IMR-90 (cell line): ENCODE data around the gene RNF227. TPM values are rescaled to one million over a fixed set of nuclear protein-coding genes. Genes with fewer than 3 reads are reported as not detected.
"Not testable (repeated sequence)": the region's sequence is repeated elsewhere in the genome, so short reads cannot be mapped to it uniquely, and the experiment has no call there.

Experiments used
- ATAC-seq: fragments of 200-7000 bp; cut with Tn5 transposase; 2 replicates; pipeline ENCODE4 v1.9.1; 2020; ENCODE audit warnings: low read depth, mild to moderate bottlenecking, moderate library complexity
- BruUV-seq: library from RNA; stranded (reverse); fragments of 400-500 nt; replicated peaks from 2 replicates; lab custom pipeline; 2021; lab: Mats Ljungman, UMichigan
- CTCF ChIA-PET: fragments of 300-600 bp; formaldehyde crosslinking; extraction: SDS; loops from one replicate; lab custom pipeline; 2021; ENCODE audit warnings: antibody characterized with exemption; lab: Yijun Ruan, JAX
- POLR2A ChIA-PET: fragments of 300-600 bp; sonication (Branson Sonifier 250); formaldehyde crosslinking; loops from one replicate; lab custom pipeline; 2022; ENCODE audit warnings: antibody characterized with exemption; ENCODE audit not compliant: unreplicated experiment; lab: Charles Lee
- DNase-seq: peaks from one replicate; pipeline ENCODE4 v3.0.0; 2013
- H2AFZ ChIP-seq: replicated peaks from 2 replicates; pipeline ENCODE3; 2013; ENCODE audit warnings: low read length, mild to moderate bottlenecking; ENCODE audit not compliant: poor library complexity
- H2AK5ac ChIP-seq: 2 replicates; pipeline ENCODE4 v1.6.1; 2013; ENCODE audit warnings: low read depth, low read length, inconsistent platforms
- H2AK9ac ChIP-seq: replicated peaks from 2 replicates; pipeline ENCODE3; 2013; ENCODE audit warnings: mild to moderate bottlenecking, low read depth, low read length, moderate library complexity; ENCODE audit not compliant: poor library complexity
- H2BK120ac ChIP-seq: 2 replicates; pipeline ENCODE4 v1.6.1; 2013; ENCODE audit warnings: low read depth, low read length, inconsistent platforms
- H2BK15ac ChIP-seq: 3 replicates; pipeline ENCODE4 v1.6.1; 2013; ENCODE audit warnings: low read depth, low read length, inconsistent platforms
- H2BK20ac ChIP-seq: 2 replicates; pipeline ENCODE4 v1.6.1; 2013; ENCODE audit warnings: low read depth, mild to moderate bottlenecking, inconsistent platforms, low read length, moderate library complexity
- H2BK5ac ChIP-seq: 2 replicates; pipeline ENCODE4 v1.6.1; 2013; ENCODE audit warnings: mild to moderate bottlenecking, low read depth, low read length, inconsistent platforms; ENCODE audit not compliant: poor library complexity, severe bottlenecking
- H3K14ac ChIP-seq: replicated peaks from 2 replicates; pipeline ENCODE4 v1.6.1; 2013; ENCODE audit warnings: low read depth, low read length, inconsistent platforms
- H3K18ac ChIP-seq: 2 replicates; pipeline ENCODE4 v1.6.1; 2013; ENCODE audit warnings: low read depth, low read length, control low read depth
- H3K23ac ChIP-seq: 2 replicates; pipeline ENCODE4 v1.6.1; 2013; ENCODE audit warnings: low read depth, low read length, inconsistent platforms
- H3K27ac ChIP-seq: 2 replicates; pipeline ENCODE4 v1.5.1; 2013; ENCODE audit warnings: mild to moderate bottlenecking, control low read depth, low read length; ENCODE audit not compliant: insufficient read depth
- H3K27me3 ChIP-seq: 2 replicates; pipeline ENCODE4 v1.6.1; 2013; ENCODE audit warnings: low read length; ENCODE audit not compliant: control insufficient read depth, insufficient read depth
- H3K36me3 ChIP-seq: 2 replicates; pipeline ENCODE4 v1.6.1; 2013; ENCODE audit warnings: low read length, mixed read lengths; ENCODE audit not compliant: control insufficient read depth, insufficient read depth
- H3K4ac ChIP-seq: 2 replicates; pipeline ENCODE4 v1.6.1; 2013; ENCODE audit warnings: low read depth, low read length, inconsistent platforms
- H3K4me1 ChIP-seq: 2 replicates; pipeline ENCODE4 v1.6.1; 2013; ENCODE audit warnings: low read length, mixed read lengths; ENCODE audit not compliant: control insufficient read depth, insufficient read depth
- H3K4me2 ChIP-seq: 2 replicates; pipeline ENCODE4 v1.6.1; 2013; ENCODE audit warnings: low read depth, mild to moderate bottlenecking, control low read depth, low read length, moderate library complexity
- H3K4me3 ChIP-seq: 2 replicates; pipeline ENCODE4 v1.5.1; 2013; ENCODE audit warnings: low read depth, mild to moderate bottlenecking, control low read depth, low read length, moderate library complexity; ENCODE audit not compliant: insufficient read depth
- H3K56ac ChIP-seq: 2 replicates; pipeline ENCODE4 v1.6.1; 2013; ENCODE audit warnings: low read length, inconsistent platforms; ENCODE audit not compliant: insufficient read depth; ENCODE audit errors: extremely low read depth
- H3K79me1 ChIP-seq, 2 experiments: 2 replicates each; pipeline ENCODE4 v1.6.1; 2013; ENCODE audit warnings: low read length in 2 of 2, inconsistent platforms in 1 of 2, low read depth in 1 of 2
- H3K9ac ChIP-seq: 2 replicates; pipeline ENCODE4 v1.6.1; 2013; ENCODE audit warnings: low read depth, low read length, control low read depth
- H3K9me1 ChIP-seq: 2 replicates; pipeline ENCODE4 v1.6.1; 2013; ENCODE audit warnings: low read length, inconsistent platforms; ENCODE audit not compliant: insufficient read depth
- H3K9me3 ChIP-seq: 2 replicates; pipeline ENCODE4 v1.6.1; 2013; ENCODE audit warnings: low read length; ENCODE audit not compliant: control insufficient read depth, insufficient read depth
- H4K20me1 ChIP-seq: 2 replicates; pipeline ENCODE4 v1.6.1; 2013; ENCODE audit warnings: low read length, inconsistent platforms; ENCODE audit not compliant: insufficient read depth
- H4K5ac ChIP-seq: 2 replicates; pipeline ENCODE4 v1.6.1; 2013; ENCODE audit warnings: mild to moderate bottlenecking, low read depth, low read length, control low read depth
- H4K8ac ChIP-seq, 2 experiments: 2 replicates each; pipeline ENCODE4 v1.6.1; 2013; ENCODE audit warnings: low read depth in 2 of 2, low read length in 2 of 2, control low read depth in 1 of 2, inconsistent platforms in 1 of 2
- H4K91ac ChIP-seq: 2 replicates; pipeline ENCODE4 v1.6.1; 2013; ENCODE audit warnings: low read depth, low read length, inconsistent platforms; ENCODE audit not compliant: insufficient read depth
- WGBS, 2 experiments: methylation state at CpG; one replicate each; pipeline versions ENCODE4 v1.1.5 to v1.1.7; 2013; ENCODE audit warnings: missing lambda C conversion rate in 2 of 2; ENCODE audit not compliant: insufficient read length in 1 of 2; ENCODE audit errors: extremely low coverage in 2 of 2; 5-methylcytosine and 5-hydroxymethylcytosine counted together
- dilution Hi-C: fragments of 300-500 bp; cut with HindIII; formaldehyde crosslinking; loops from one replicate; pipeline ENCODE4 v1.14.3; 2018; ENCODE audit warnings: low sequenced_read_pairs; ENCODE audit not compliant: unreplicated experiment
- in situ Hi-C: fragments of 300-500 bp; cut with MboI; formaldehyde crosslinking; loops from 3 replicates; pipeline ENCODE4 v1.14.3; 2019; ENCODE audit warnings: low sequenced_read_pairs, inconsistent platforms, mixed read lengths
- intact Hi-C: fragments of 100-400 bp; cut with micrococcal nuclease; formaldehyde crosslinking; loops from 2 replicates; pipeline ENCODE4 v1.10.0; 2022
- microRNA-seq, 2 experiments: library from miRNA; stranded (forward) in 1 of 2; unstranded in 1 of 2; fragments of 10-50 nt in 1 of 2; fragments of <30 nt in 1 of 2; gene quantifications in 1 of 2; microRNA quantifications in 1 of 2; one replicate each; pipeline versions ENCODE3 to v1.1.0; 2013 to 2020; ENCODE audit not compliant: insufficient read depth in 1 of 2, insufficient read length in 1 of 2, unreplicated experiment in 1 of 2
- polyA plus RNA-seq, 3 experiments: library from polyadenylated mRNA; depleted of rRNA; stranded (reverse); fragments of >200 nt; gene quantifications; 2 replicates each; pipeline ENCODE4 v1.2.3, GENCODE V29; 2012; ENCODE audit warnings: low replicate concordance in 1 of 3
- small RNA-seq, 5 experiments: library from RNA; depleted of rRNA; stranded (forward); fragments of <200 nt; gene quantifications; one replicate each; pipeline ENCODE3, GENCODE V24; 2012
- total RNA-seq: library from RNA; depleted of rRNA; stranded (reverse); fragments of >200 nt; gene quantifications from 2 replicates; pipeline ENCODE4 v1.2.3, GENCODE V29; 2012; rRNA removed

The RNF227 gene
- total and polyA plus RNA-seq, 2 of the 4 experiments (the other 2 are of a cell fraction), result 1.3 to 3.1 TPM

DNA sequence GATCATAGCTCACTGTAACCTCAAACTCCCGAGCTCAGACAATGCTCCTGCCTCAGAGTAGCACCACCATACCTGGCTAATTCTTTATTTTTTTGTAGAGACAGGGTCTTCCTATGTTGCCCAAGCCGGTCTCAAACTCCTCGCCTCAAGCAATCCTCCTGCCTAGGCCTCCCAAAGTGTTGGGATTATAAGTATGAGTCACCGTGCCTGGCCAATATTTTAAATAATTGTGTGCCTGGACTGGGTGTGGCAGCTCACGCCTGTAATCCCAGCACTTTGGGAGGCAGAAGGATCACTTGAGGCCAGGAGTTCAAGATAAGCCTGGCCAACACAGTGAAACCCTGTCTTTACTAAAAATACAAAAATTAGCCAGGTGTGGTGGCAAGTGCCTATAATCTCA is 51.7 kb downstream of the RNF227 start:
- H3K14ac ChIP-seq, H2BK5ac ChIP-seq, H2BK15ac ChIP-seq, POLR2A ChIA-PET, H3K27ac ChIP-seq, H3K56ac ChIP-seq, H2BK20ac ChIP-seq, BruUV-seq, H4K91ac ChIP-seq, H3K23ac ChIP-seq, H4K5ac ChIP-seq, H3K4me1 ChIP-seq, H4K20me1 ChIP-seq, DNase-seq, H3K9me3 ChIP-seq, H3K4me2 ChIP-seq, H3K9me1 ChIP-seq, H4K8ac ChIP-seq, H2BK120ac ChIP-seq, dilution Hi-C loops, H3K4ac ChIP-seq, H3K9ac ChIP-seq, H3K27me3 ChIP-seq, H2AK5ac ChIP-seq, H3K18ac ChIP-seq, H2AFZ ChIP-seq, ATAC-seq, H2AK9ac ChIP-seq, H3K4me3 ChIP-seq: not testable (repeated sequence)
- WGBS, 2 experiments, result no CpG with 5 or more reads among the region's 5 CpGs
- in situ Hi-C loops, result loop anchor here (5.0 kb wide), 1 partner anchor 33 kb away; no protein-coding TSS in a partner anchor
- CTCF ChIA-PET, result interaction anchor here (0.6 to 1.0 kb wide), 2 partner anchors 21 to 126 kb away, joined by 3 read pairs; no protein-coding TSS in a partner anchor
- Histone ChIP-seq H3K36me3 (peaks cover 14% of the 10 kb centered on the region), H3K79me1 (peaks cover 12 to 35% of the 10 kb centered on the region in 2 experiments; a peak in 3 of 4 replicates)
- intact Hi-C loops, result loop anchor here (1.0 kb wide), 1 partner anchor 124 kb away; no protein-coding TSS in a partner anchor

Small RNA genes within 50 kb of the gene (microRNA-seq; reads per million reads assigned to microRNA genes)
- not detected for gene SCARNA21 (ENCODE audit: insufficient read depth, insufficient read length)

Small RNA genes within 50 kb of the gene (small RNA-seq; reads per million reads assigned to genes)
- 0 to 3.8 (median 1.3) reads per million in 5 experiments for gene SCARNA21

Other genes starting within 250 kb of the RNF227 start
- 26.4 and 31.2 TPM in 2 replicates for gene TP53, start 228.8 kb downstream of the RNF227 start, total RNA-seq
- 41.6 and 48.5 TPM in 2 replicates for gene TP53, start 228.8 kb downstream of the RNF227 start, polyA plus RNA-seq (2012; rRNA removed)
- 5.0 and 6.6 TPM in 2 replicates for gene WRAP53, start 227.8 kb downstream of the RNF227 start, total RNA-seq
- 9.4 and 9.5 TPM in 2 replicates for gene WRAP53, start 227.8 kb downstream of the RNF227 start, polyA plus RNA-seq (2012; rRNA removed)
- gene EFNB3, start 211.1 kb downstream of the RNF227 start, total RNA-seq, result 0.54 and 0.56 TPM in 2 replicates
- gene EFNB3, start 211.1 kb downstream of the RNF227 start, polyA plus RNA-seq (2012; rRNA removed), result 2.0 TPM in 2 replicates
- under 0.01 TPM in 2 replicates for gene DNAH2, start 198.5 kb downstream of the RNF227 start, total RNA-seq
- gene DNAH2, start 198.5 kb downstream of the RNF227 start, polyA plus RNA-seq (2012; rRNA removed), result 0.01 and 0.02 TPM in 2 replicates
- 0.72 and 1.1 TPM in 2 replicates for gene KDM6B, start 82.1 kb downstream of the RNF227 start, total RNA-seq
- 3.5 and 4.5 TPM in 2 replicates for gene KDM6B, start 82.1 kb downstream of the RNF227 start, polyA plus RNA-seq (2012; rRNA removed)
- gene TMEM88, start 61.2 kb downstream of the RNF227 start, total RNA-seq, result not detected in 2 replicates
- 1.9 and 2.1 TPM in 2 replicates for gene TMEM88, start 61.2 kb downstream of the RNF227 start, polyA plus RNA-seq (2012; rRNA removed)
- 40.7 and 62.2 TPM in 2 replicates for gene NAA38, start 58.7 kb downstream of the RNF227 start, total RNA-seq
- gene NAA38, start 58.7 kb downstream of the RNF227 start, polyA plus RNA-seq (2012; rRNA removed), result 76.8 and 122 TPM in 2 replicates
- 10.8 and 11.1 TPM in 2 replicates for gene CYB5D1, start 58.3 kb downstream of the RNF227 start, total RNA-seq
- 7.0 and 8.8 TPM in 2 replicates for gene CYB5D1, start 58.3 kb downstream of the RNF227 start, polyA plus RNA-seq (2012; rRNA removed)
- gene CHD3, start 27.5 kb downstream of the RNF227 start, total RNA-seq, result 67.2 and 78.1 TPM in 2 replicates
- gene CHD3, start 27.5 kb downstream of the RNF227 start, polyA plus RNA-seq (2012; rRNA removed), result 55.1 and 65.4 TPM in 2 replicates
- gene KCNAB3, start 13.6 kb upstream of the RNF227 start, total RNA-seq, result 0.36 and 0.56 TPM in 2 replicates
- 4.2 and 4.9 TPM in 2 replicates for gene KCNAB3, start 13.6 kb upstream of the RNF227 start, polyA plus RNA-seq (2012; rRNA removed)
- 31.4 and 50.4 TPM in 2 replicates for gene TRAPPC1, start 15.7 kb upstream of the RNF227 start, total RNA-seq
- gene TRAPPC1, start 15.7 kb upstream of the RNF227 start, polyA plus RNA-seq (2012; rRNA removed), result 303 and 341 TPM in 2 replicates
- 12.5 and 12.7 TPM in 2 replicates for gene CNTROB, start 15.9 kb upstream of the RNF227 start, total RNA-seq
- 26.3 and 26.4 TPM in 2 replicates for gene CNTROB, start 15.9 kb upstream of the RNF227 start, polyA plus RNA-seq (2012; rRNA removed)
- gene GUCY2D, start 86.3 kb upstream of the RNF227 start, total RNA-seq, result not detected in 2 replicates
- 0.03 TPM in 1 of 2 replicates, not detected in the other for gene GUCY2D, start 86.3 kb upstream of the RNF227 start, polyA plus RNA-seq (2012; rRNA removed)
- not detected in 2 replicates for gene ALOX15B, start 122.8 kb upstream of the RNF227 start, total RNA-seq
- gene ALOX15B, start 122.8 kb upstream of the RNF227 start, polyA plus RNA-seq (2012; rRNA removed), result not detected in 2 replicates
- not detected in 2 replicates for gene ALOX12B, start 171.4 kb upstream of the RNF227 start, total RNA-seq
- gene ALOX12B, start 171.4 kb upstream of the RNF227 start, polyA plus RNA-seq (2012; rRNA removed), result not detected in 2 replicates
- under 0.01 TPM in 2 replicates for gene ALOXE3, start 202.2 kb upstream of the RNF227 start, total RNA-seq
- gene ALOXE3, start 202.2 kb upstream of the RNF227 start, polyA plus RNA-seq (2012; rRNA removed), result 0.19 and 0.26 TPM in 2 replicates
- gene HES7, start 207.8 kb upstream of the RNF227 start, total RNA-seq, result not detected in 2 replicates
- gene HES7, start 207.8 kb upstream of the RNF227 start, polyA plus RNA-seq (2012; rRNA removed), result 0.43 and 0.56 TPM in 2 replicates
- 1.7 and 3.4 TPM in 2 replicates for gene PER1, start 236.1 kb upstream of the RNF227 start, total RNA-seq
- 10.5 and 11.5 TPM in 2 replicates for gene PER1, start 236.1 kb upstream of the RNF227 start, polyA plus RNA-seq (2012; rRNA removed)
- gene VAMP2, start 246.7 kb upstream of the RNF227 start, total RNA-seq, result 2.2 and 2.3 TPM in 2 replicates
- gene VAMP2, start 246.7 kb upstream of the RNF227 start, polyA plus RNA-seq (2012; rRNA removed), result 27.3 and 33.3 TPM in 2 replicates